ENCODE measurements around the gene SSR2. TPM values are rescaled to one million over a fixed set of nuclear protein-coding genes. Genes with fewer than 3 reads are reported as not detected.
"Not testable (repeated sequence)": the region's sequence is repeated elsewhere in the genome, so short reads cannot be mapped to it uniquely, and the experiment has no call there.

Gene SSR2
- total RNA-seq, 2 donors from 2014 or later: 240 to 299 TPM

DNA sequence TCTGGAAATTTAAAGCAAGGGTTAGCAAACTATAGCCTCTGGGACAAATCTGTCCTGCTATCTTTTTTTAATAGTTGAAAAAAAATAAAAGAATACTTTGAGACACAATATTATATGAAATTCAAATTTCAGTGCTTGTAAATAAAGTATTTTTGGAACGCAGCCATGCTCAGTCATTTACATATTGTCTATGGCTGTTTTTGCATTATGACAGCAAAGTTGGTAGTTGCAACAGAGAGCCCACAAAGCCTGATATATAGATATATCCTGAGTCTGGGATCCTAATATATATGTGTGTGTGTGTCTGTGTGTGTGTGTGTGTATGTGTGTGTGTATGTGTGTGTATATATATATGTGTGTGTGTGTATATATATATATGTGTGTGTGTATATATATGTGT, 20.8 kb downstream of the SSR2 start:
- no peak for DNase-seq (ENCODE audit: low spot score)
- Mint-ChIP-seq H3K27me3 (no peaks in the 10 kb centered on the region), H3K36me3 (no peaks in the 10 kb centered on the region), H3K4me3 (no peak overlapping the region), H3K27ac (no peak overlapping the region), H3K4me1 (ENCODE audit: low read depth in 2 of 2) (peaks cover 4 to 12% of the 10 kb centered on the region in 2 donors), H3K9me3 (no peaks in the 10 kb centered on the region)
- ATAC-seq: no peak

DNA sequence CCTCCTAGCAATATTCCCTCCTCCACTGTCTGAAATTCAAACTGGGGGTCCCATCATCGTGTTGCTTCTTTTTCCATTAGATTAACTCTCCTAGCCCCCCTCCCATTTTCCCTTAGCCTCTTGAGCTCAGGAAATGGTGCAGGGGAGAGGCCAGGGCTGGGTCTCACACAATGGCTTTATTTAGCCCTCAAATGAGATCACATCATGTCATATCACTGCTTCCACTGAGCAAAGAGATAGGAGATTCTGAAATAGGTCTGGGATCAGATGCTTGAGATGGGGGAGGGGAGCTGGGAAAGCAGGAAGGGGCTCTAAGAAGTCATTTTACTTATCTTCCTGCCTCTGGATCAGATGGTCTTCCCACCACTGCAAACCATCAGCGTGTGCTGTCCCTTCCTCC, 24.6 kb downstream of the SSR2 start:
- no peak for DNase-seq (ENCODE audit: low spot score)
- Mint-ChIP-seq H3K4me3 (no peak overlapping the region), H3K9me3 (no peaks in the 10 kb centered on the region), H3K4me1 (ENCODE audit: low read depth in 2 of 2) (peaks cover 3% of the 10 kb centered on the region in 2 donors), H3K36me3 (no peaks in the 10 kb centered on the region), H3K27me3 (no peaks in the 10 kb centered on the region), H3K27ac (no peak overlapping the region)
- ATAC-seq: no peak

DNA sequence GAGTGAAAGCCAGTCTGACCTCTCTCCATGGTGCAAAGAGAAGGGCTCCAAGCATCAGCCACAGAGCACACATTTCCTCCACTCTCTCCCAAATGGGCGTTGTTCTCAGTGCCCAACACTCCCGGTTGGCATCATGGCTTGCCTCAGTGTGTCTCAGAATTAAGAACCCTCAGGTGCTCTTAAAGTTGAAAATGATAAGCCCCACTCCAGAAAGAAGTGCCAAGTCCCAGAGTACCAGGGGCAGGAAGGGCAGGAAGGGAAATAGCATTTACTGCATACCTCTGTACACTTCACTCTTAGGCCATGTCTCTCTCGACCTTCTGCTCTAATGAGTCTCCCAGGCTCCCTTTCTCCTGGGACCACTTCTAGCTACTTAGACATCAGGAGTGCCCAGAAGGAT, 27.2 kb downstream of the SSR2 start:
- ATAC-seq: no peak
- peaks cover 16 to 23% of the 10 kb centered on the region in 2 donors for H3K4me1 Mint-ChIP-seq (ENCODE audit: low read depth in 2 of 2)
- H3K4me3 Mint-ChIP-seq: no peak overlapping the region
- no peaks in the 10 kb centered on the region for H3K36me3 Mint-ChIP-seq
- no peak overlapping the region for H3K27ac Mint-ChIP-seq
- DNase-seq (ENCODE audit: low spot score): no peak
- H3K9me3 Mint-ChIP-seq: no peaks in the 10 kb centered on the region
- no peaks in the 10 kb centered on the region for H3K27me3 Mint-ChIP-seq

DNA sequence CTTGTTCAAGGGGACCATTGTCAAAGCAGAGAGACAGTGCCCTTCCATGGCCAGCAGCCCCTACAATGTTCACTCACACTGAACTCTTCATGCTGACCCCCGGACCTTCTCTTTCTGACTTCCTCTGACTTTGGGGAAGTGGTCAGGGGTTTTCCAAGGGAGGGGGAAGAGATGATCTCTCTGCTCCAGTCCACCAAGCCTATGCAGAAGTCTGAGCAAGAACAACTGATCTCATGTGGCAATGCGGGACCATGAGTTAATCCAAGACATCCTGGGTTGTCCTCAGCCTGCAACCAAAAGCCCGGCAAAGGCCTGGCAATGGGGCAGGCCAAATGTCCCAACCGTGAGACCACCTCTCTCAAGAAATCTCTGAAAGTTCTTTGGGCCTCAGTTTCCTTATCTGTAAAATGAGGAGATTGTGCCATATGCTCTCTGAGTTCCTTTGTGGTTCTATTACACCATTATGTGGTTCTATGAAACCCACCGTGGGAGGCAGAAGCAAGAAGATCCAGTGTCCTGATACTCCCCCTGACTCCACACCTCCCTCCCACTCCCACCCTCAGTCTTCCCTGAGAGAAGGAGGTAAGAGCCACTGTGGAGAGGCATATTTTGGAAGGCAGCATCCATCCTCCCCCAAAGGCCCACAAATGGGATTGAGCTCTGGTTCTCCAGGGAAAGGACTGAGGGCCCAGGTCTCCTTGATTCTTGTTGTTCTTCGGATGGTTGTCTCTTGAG, 30.6 kb downstream of the SSR2 start:
- Mint-ChIP-seq H3K4me3 (no peak overlapping the region), H3K4me1 (ENCODE audit: low read depth in 2 of 2) (peaks cover 16 to 24% of the 10 kb centered on the region in 2 donors), H3K9me3 (no peaks in the 10 kb centered on the region), H3K36me3 (no peaks in the 10 kb centered on the region), H3K27me3 (no peaks in the 10 kb centered on the region), H3K27ac (peak overlapping the region; percentile 33 to 43)
- ATAC-seq (peak; percentile 16 to 37), DNase-seq (ENCODE audit: low spot score) (no peak)

DNA sequence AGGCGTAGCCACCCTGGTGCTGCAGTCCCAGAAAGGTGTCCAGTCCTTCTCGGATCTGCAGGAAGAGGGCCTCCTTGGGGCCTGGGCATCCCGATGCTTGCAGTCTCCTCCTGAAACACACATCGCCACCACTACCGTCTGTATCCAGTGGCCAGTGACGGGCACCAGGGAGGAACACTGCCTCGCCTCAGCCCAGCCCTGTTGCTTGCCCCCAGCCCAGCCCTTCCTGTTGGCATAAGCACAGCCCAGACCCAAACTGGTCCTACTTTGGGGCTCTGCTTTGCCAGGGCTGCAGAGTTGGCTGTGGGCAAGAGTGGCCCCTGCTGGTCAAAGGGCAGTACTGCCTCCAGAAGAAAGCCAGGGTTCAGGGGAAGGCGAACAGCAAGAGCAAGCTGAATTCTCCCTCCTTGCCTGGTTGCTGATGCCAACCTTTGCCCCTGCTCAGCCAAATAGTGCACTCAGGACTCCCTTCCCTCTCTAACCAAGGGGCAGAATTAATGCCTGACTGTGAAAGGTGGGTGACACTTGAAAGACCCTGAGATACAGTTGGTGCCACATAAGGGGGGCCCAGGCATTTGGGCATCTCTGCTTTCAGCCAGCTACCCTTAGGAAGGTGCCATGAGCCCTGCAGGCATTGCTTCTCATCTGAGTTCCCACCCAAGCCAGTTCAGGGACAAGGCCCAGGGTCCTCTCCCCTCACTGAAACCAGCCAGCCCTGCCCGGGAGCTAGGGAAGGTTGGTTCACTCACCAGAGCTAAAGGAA, 31.3 kb downstream of the SSR2 start:
- Mint-ChIP-seq H3K36me3 (no peaks in the 10 kb centered on the region), H3K27me3 (no peaks in the 10 kb centered on the region), H3K27ac (peak overlapping the region; percentile 14 to 33), H3K4me1 (ENCODE audit: low read depth in 2 of 2) (peaks cover 16 to 24% of the 10 kb centered on the region in 2 donors), H3K9me3 (no peaks in the 10 kb centered on the region), H3K4me3 (no peak overlapping the region)
- ATAC-seq (peak; percentile 90 to 93), DNase-seq (ENCODE audit: low spot score) (peak; percentile 71)

DNA sequence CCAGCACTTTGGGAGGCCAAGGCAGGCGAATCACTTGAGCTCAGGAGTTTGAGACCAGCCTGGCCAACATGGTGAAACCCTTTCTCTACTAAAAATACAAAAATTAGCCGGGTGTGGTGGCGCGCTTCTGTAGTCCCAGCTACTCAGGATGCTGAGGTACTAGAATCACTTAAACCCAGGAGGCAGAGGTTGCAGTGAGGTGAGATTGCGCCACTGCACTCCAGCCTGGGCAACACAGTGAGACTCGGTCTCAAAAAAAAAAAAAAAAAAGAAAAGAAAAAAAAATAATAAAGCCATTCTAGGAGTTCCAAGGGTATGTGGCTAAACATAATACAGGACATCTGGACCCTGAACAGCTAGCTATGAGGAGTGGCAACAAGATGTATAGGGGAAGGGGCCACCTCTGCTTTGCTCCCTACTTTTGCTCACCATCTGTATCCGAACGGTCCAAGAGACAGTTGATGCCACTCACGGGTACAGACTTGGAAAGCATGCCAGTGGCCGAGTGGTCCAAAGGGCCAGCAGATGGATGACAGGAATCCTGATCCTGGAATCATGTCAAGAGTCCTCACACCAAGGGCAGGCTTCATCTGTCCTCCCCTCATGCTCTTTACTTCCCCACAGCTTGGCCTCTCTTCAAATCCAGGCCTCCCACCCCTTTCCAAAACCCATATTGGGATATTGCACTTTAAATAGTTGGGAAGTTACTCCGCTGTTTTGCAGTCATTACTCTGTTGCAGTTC, 35.7 kb downstream of the SSR2 start:
- peaks cover 38 to 43% of the 10 kb centered on the region in 2 donors for H3K4me1 Mint-ChIP-seq (ENCODE audit: low read depth in 2 of 2)
- not testable (repeated sequence) for ATAC-seq; H3K9me3 Mint-ChIP-seq; H3K27me3 Mint-ChIP-seq; H3K4me3 Mint-ChIP-seq; DNase-seq (ENCODE audit: low spot score); H3K27ac Mint-ChIP-seq; H3K36me3 Mint-ChIP-seq

DNA sequence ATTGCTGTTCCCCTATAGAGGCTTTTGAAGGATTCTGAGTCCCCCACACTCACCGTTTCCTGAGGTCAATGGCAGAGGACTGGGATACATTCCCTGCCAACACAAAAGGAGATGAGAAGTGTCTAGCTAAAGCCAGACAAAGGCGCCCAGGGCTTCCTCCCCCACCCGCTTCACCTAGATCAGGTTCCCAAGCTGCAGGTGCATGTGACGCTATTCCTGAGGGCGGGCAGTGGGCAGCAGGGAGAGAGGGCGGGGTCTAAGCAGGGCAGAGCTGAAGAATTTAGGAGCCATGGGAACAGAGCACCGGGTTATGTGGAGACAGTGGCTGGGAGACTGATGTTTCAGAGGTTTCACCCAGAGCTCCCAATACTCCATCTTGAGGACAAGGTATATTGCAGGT, 36.4 kb downstream of the SSR2 start:
- Mint-ChIP-seq H3K27ac (no peak overlapping the region), H3K4me3 (no peak overlapping the region), H3K4me1 (ENCODE audit: low read depth in 2 of 2) (peaks cover 37 to 43% of the 10 kb centered on the region in 2 donors)

DNA sequence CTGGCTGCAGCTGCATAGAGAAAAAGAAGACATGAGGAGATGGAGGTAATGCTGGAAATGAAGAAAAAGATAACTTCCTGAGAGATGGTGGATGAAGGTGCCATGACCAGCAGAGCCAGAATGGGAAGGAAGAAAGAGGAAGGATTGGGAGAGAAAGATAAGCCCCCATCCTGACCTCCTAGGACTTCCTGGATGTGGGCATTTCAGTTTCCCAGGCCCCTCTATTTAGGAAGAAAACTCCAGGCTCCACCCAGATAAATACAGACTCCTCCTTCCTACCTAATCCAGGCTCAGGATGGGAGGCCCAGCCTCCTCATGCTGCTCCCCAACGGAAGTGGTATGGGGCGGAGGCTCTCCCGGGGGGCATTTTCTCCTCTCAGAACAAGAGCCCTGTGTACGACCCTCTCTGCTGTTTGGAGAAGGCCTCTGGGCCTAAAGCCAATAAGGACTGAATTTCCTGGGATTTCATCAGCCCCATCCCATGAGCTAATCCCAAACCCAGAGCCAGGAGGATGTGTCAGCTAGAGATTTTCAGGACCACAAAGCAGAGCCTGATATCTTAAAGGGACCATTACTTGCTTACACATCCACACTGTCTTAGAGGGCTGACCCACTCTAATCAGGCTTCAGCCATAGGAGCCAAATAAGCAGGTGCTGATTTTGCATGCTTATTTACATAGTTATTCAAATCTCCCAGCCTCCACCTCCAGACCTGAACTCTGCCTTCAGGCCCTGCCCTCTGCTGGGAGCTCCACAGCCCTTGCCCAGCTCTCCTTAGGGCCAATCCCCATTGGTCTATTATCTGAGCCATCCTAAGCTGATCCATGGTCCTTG, 37.3 kb downstream of the SSR2 start:
- Mint-ChIP-seq H3K36me3 (no peaks in the 10 kb centered on the region), H3K27ac (peak overlapping the region; percentile 87 to 92)
- no peak for ATAC-seq

More for the DNA sequence above, 36.4 kb downstream of the SSR2 start:
- no peaks in the 10 kb centered on the region for H3K9me3 Mint-ChIP-seq
- H3K36me3 Mint-ChIP-seq: no peaks in the 10 kb centered on the region
- ATAC-seq: no peak
- no peaks in the 10 kb centered on the region for H3K27me3 Mint-ChIP-seq
- DNase-seq (ENCODE audit: low spot score): no peak

DNA sequence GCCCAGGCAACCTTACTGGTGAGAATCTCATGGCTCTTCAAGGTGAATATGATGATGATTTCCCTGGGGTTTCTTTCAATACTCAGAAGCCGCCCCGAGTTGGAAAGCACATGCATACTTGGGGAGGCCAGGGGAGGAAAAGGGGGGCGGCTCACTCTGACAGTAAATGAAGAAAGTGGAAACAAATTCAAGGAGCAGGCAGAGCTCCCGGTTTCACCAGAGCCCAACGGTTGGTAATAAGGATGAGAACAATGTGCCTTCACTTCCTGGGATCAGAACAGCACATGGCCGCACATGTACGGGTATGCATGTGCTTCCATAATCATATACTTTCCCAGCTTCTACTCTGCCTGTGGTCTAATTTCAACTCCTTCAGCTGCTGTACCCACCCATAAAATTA, 38.6 kb downstream of the SSR2 start:
- Mint-ChIP-seq H3K27ac (peak overlapping the region; percentile 87 to 92), H3K36me3 (peaks cover 5% of the 10 kb centered on the region), H3K9me3 (no peaks in the 10 kb centered on the region), H3K4me1 (ENCODE audit: low read depth in 2 of 2) (peaks cover 41 to 44% of the 10 kb centered on the region in 2 donors), H3K4me3 (no peak overlapping the region), H3K27me3 (no peaks in the 10 kb centered on the region)
- DNase-seq (ENCODE audit: low spot score) (no peak), ATAC-seq (no peak)

More for the DNA sequence above, 37.3 kb downstream of the SSR2 start:
- Mint-ChIP-seq H3K4me3 (no peak overlapping the region), H3K27me3 (no peaks in the 10 kb centered on the region), H3K4me1 (ENCODE audit: low read depth in 2 of 2) (peaks cover 36 to 40% of the 10 kb centered on the region in 2 donors), H3K9me3 (no peaks in the 10 kb centered on the region)
- DNase-seq (ENCODE audit: low spot score): no peak

DNA sequence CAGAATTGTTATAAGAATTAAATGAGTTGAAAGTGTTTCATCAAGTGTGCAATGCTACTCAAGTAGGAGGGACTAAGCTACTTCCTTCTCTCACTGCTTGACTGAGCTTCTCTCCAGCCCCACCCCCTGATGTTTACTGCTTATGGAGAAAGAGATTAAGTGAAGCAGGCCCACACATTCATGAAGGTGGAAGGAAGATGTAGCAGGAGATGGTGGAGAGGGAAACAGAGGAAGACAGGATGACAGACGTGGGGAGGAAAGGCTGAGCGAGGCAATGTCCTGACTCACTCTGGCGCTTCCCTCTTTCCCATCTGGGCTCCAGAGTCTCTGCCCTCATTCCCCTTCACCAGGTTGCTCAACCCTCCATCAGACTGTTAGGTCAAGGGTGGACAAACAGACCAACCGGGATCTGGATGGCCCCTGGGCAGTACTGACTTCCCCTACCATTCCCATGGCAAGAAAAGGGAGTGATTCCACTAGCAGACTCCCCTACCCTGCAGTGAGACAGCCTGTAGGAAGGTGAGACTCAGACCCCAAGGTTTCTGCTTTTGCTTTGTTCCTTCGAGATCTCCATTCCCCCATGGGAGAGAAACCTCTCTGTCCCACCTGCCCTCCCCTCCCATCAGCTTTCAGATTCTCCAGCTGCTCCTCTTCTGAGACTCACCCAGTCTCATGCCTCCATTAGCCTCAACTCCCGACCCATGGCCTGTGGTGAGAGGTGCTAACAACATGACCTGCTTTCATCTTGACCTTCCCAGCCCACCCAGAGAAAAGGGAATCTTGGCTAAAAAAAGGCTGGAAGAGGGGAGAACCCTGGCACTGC, 39.3 kb downstream of the SSR2 start:
- no peak for DNase-seq (ENCODE audit: low spot score)
- Mint-ChIP-seq H3K27me3 (no peaks in the 10 kb centered on the region), H3K9me3 (no peaks in the 10 kb centered on the region), H3K27ac (peak overlapping the region; percentile 87 to 92), H3K4me1 (ENCODE audit: low read depth in 2 of 2) (peaks cover 47 to 50% of the 10 kb centered on the region in 2 donors), H3K4me3 (peak overlapping the region; percentile 92), H3K36me3 (peaks cover 5% of the 10 kb centered on the region)
- ATAC-seq: no peak

DNA sequence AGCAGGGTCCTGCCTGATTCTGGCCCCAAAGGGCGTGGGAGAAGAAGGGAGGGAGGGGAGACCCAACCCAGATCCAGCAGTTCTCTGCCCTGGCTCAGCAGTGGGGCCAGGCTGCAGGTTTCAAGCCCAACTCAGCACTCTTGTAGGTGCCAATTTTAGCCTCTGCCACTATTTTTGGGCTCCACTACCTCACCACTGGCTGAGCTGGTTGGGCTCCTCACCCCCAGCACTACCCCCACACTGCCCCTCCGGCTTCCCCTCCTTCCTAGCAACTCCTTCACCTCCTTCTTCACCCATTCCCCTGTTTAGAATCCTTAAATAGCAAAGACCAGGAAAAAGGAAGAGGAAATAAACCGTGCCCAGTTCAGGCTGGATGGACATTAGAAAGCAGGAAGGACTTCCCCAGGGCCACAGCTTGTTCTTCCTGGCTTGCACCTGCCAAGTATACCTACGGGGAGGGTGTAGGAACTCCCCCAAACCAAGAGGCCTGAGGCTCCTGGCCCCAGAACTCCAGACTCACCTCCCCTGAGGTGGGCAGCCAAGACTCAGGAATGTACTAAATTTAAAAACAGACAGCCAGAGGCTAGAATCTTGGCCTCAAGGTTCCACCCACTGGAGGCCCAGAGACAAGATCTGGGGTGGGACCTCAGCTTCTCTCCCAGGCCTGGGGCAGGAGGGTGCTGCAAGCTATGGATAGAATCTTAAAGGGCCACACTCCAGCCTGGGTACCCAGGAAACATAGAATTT, 41.0 kb downstream of the SSR2 start:
- DNase-seq (ENCODE audit: low spot score) (no peak), ATAC-seq (no peak)
- peak overlapping the region; percentile 92 for H3K4me3 Mint-ChIP-seq
- H3K36me3 Mint-ChIP-seq: peaks cover 5% of the 10 kb centered on the region
- H3K9me3 Mint-ChIP-seq: no peaks in the 10 kb centered on the region
- H3K27me3 Mint-ChIP-seq: no peaks in the 10 kb centered on the region
- H3K4me1 Mint-ChIP-seq (ENCODE audit: low read depth in 2 of 2): peaks cover 64 to 66% of the 10 kb centered on the region in 2 donors
- peak overlapping the region; percentile 87 to 92 for H3K27ac Mint-ChIP-seq

DNA sequence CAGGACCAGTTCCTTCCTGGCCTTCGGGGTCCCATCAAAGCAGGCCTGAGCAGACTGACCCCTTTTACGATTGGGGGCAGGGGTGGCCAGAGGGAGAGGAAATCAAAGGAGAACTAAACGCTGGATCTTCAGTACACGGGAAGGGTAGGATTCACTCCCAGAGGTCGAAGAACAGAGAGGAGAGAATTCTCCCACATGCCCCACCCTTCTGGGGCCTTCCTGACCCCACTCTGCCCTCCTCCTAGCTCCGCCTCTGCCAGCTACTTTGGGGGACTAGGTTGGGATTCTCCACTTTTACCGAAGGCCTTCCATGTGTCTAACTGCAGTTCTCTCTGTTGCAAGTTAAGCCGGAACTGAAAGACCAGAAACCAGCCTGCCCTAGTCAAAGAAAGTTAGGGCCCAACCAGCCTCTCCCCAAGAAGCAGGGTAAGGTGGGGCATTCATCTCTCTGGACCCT, 41.8 kb downstream of the SSR2 start:
- Mint-ChIP-seq H3K9me3 (no peaks in the 10 kb centered on the region), H3K27ac (peak overlapping the region; percentile 87 to 92), H3K4me3 (peak overlapping the region; percentile 92), H3K27me3 (no peaks in the 10 kb centered on the region), H3K36me3 (peaks cover 5% of the 10 kb centered on the region), H3K4me1 (ENCODE audit: low read depth in 2 of 2) (peaks cover 72% of the 10 kb centered on the region in 2 donors)
- peak; percentile 72 for DNase-seq (ENCODE audit: low spot score)
- peak in 1 of 2 donors; percentile 55 for ATAC-seq
